ENCODE data around the gene B4GALT5. TPM values are rescaled to one million over a fixed set of nuclear protein-coding genes. Genes with fewer than 3 reads are reported as not detected.

The B4GALT5 gene
- polyA plus RNA-seq, 2 of the 4 experiments (the other 2 are of a cell fraction): 84.0 to 88.7 TPM

DNA sequence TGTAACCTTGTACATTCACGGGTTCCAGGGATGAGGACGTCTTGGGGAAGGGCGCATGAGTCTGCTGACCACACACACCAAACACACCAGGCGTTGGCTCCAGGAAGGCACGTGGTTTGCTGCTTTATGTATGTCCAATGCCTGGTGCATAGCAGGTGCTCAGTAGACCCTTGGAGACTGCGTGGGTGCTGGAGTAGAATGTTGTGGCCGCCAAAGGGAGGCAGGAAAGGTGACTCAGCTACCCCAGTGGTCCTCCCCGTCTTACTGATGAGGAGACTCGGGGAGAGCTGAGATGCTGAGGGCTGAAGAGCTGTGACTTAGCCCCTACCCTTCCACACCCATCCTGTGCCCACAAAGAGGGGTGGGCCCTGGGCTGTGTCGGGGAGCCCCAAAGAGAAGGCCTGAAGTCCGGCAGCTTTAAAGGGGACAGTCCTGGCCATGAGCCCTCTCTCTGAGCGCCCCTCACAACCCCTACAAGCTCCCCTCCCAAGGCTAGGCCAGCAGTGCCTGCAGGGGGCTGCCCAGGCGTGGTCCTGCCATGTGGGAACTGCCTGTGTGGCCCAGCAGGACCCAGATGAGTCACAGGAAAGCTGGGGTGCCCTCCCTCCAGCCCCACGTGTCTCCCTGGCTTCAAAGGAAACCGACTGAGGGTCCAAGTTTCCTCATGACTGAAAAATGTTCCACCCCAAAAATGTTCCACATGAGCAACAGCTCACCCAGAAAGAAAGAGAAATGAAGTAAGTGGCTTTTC lies 117.7 kb downstream of the B4GALT5 start:
- ChIA-PET CTCF (interaction anchor here (0.7 to 8.8 kb wide), 12 partner anchors 8 to 283 kb away, joined by 3 to 83 read pairs (median 6); no protein-coding TSS in a partner anchor), POLR2A (interaction anchor here (0.6 kb wide), 1 partner anchor 12 kb away, joined by 3 read pairs; no protein-coding TSS in a partner anchor)
- TF ChIP-seq HOXA7 (CRISPR knock-in tag; IDR thresholded peaks at IDR 0.05) (no peak), NPAS2 (CRISPR knock-in tag; IDR thresholded peaks at IDR 0.05; ENCODE audit: borderline replicate concordance) (no peak), SREBF2 (IDR thresholded peaks at IDR 0.05) (no peak), ELK1 (IDR thresholded peaks at IDR 0.05; ENCODE audit: low read depth, low read length) (no peak), RFX5 (IDR thresholded peaks at IDR 0.05) (no peak)
- Histone ChIP-seq H3K4me3 (no peak overlapping the region), H3K27ac (peak overlapping the region; percentile 53 to 78), H3K9me3 (no peaks in the 10 kb centered on the region), H3K4me1 (peaks cover 36% of the 10 kb centered on the region), H3K4me2 (peak overlapping the region; percentile 31)
- DNase-seq (ENCODE audit: low read depth in 1 of 2, low spot score in 1 of 2) (no peak), ATAC-seq (peak; percentile 16 to 18; a peak in 3 of 6 replicates), FAIRE-seq (no peak)
- WGBS (ENCODE audit: missing lambda C conversion rate): 71% methylated on average over 14 of the region's 15 CpGs

DNA sequence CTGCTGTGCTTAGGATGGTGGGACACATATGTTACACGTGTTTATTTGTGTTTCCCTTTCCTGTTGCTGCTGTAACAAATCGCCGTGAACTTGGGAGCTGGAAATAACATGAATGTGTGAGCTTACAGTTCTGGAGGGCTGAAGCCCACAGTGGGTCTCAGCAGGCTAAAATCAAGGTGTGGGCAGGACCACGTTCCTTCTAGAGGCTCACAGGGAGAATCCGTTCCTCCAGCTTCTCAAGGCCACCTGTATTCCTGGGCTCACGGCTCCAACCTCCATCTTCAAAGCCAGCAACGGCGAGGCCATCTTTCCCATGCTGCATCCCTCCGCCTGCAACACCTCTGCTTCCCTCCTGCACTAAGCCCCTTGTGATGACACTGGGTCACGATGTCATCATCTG lies 118.3 kb downstream of the B4GALT5 start:
- 90% methylated on average over 10 of the region's 10 CpGs for WGBS (ENCODE audit: missing lambda C conversion rate)
- Histone ChIP-seq H3K4me1 (peaks cover 37% of the 10 kb centered on the region), H3K4me3 (no peak overlapping the region), H3K4me2 (no peak overlapping the region; the same call in 2 of the 3 replicates), H3K9me3 (no peaks in the 10 kb centered on the region), H3K27ac (peak overlapping the region; percentile 53 to 78)
- CTCF ChIA-PET: interaction anchor here (1.0 to 8.8 kb wide), 8 partner anchors 9 to 216 kb away, joined by 4 to 83 read pairs (median 10); no protein-coding TSS in a partner anchor
- ATAC-seq (no peak), FAIRE-seq (no peak), DNase-seq (ENCODE audit: low read depth in 1 of 2, low spot score in 1 of 2) (no peak)
- TF ChIP-seq ZC3H11A (IDR thresholded peaks at IDR 0.05) (no peak), HMGXB4 (CRISPR knock-in tag; IDR thresholded peaks at IDR 0.05; ENCODE audit: borderline replicate concordance) (no peak), ZFP36 (IDR thresholded peaks at IDR 0.05; ENCODE audit: borderline replicate concordance, partially characterized antibody) (no peak), JUNB (IDR thresholded peaks at IDR 0.05) (no peak), HOXB5 (CRISPR knock-in tag; IDR thresholded peaks at IDR 0.05) (no peak), SMC3 (IDR thresholded peaks at IDR 0.05) (no peak), PHF8 (IDR thresholded peaks at IDR 0.05; ENCODE audit: borderline replicate concordance, low read depth) (no peak), PBX3 (IDR thresholded peaks at IDR 0.05) (no peak), FOSL2 (IDR thresholded peaks at IDR 0.05) (no peak), FOSL2 (CRISPR knock-in tag; IDR thresholded peaks at IDR 0.05) (no peak), KDM5A (IDR thresholded peaks at IDR 0.05) (no peak), NFE2L2 (conservative IDR thresholded peaks at IDR 0.05; ENCODE audit: low read length) (no peak), POLR2A (IDR thresholded peaks at IDR 0.05; ENCODE audit: low read length) (no peak), HOXA7 (CRISPR knock-in tag; IDR thresholded peaks at IDR 0.05) (no peak), GATA3 (IDR thresholded peaks at IDR 0.05; ENCODE audit: borderline replicate concordance) (no peak)
- TF ChIP-seq, protein P1, sequence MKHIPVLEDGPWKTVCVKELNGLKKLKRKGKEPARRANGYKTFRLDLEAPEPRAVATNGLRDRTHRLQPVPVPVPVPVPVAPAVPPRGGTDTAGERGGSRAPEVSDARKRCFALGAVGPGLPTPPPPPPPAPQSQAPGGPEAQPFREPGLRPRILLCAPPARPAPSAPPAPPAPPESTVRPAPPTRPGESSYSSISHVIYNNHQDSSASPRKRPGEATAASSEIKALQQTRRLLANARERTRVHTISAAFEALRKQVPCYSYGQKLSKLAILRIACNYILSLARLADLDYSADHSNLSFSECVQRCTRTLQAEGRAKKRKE (CRISPR knock-in tag; IDR thresholded peaks at IDR 0.05; ENCODE audit: low read depth): no peak
- TF ChIP-seq, protein P2, sequence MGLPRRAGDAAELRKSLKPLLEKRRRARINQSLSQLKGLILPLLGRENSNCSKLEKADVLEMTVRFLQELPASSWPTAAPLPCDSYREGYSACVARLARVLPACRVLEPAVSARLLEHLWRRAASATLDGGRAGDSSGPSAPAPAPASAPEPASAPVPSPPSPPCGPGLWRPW (IDR thresholded peaks at IDR 0.05): no peak
- TF ChIP-seq, protein P3, sequence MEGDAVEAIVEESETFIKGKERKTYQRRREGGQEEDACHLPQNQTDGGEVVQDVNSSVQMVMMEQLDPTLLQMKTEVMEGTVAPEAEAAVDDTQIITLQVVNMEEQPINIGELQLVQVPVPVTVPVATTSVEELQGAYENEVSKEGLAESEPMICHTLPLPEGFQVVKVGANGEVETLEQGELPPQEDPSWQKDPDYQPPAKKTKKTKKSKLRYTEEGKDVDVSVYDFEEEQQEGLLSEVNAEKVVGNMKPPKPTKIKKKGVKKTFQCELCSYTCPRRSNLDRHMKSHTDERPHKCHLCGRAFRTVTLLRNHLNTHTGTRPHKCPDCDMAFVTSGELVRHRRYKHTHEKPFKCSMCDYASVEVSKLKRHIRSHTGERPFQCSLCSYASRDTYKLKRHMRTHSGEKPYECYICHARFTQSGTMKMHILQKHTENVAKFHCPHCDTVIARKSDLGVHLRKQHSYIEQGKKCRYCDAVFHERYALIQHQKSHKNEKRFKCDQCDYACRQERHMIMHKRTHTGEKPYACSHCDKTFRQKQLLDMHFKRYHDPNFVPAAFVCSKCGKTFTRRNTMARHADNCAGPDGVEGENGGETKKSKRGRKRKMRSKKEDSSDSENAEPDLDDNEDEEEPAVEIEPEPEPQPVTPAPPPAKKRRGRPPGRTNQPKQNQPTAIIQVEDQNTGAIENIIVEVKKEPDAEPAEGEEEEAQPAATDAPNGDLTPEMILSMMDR (IDR thresholded peaks at IDR 0.05): no peak
- POLR2A ChIA-PET: no interaction called here

Data from A549 (cell line).